ENCODE data around the gene TFCP2. TPM values are rescaled to one million over a fixed set of nuclear protein-coding genes. Genes with fewer than 3 reads are reported as not detected.

TFCP2 gene
- total RNA-seq, 2 donors from 2014 or later = 44.1 to 47.2 TPM

- H3K9ac ChIP-seq (ENCODE audit: extremely low read depth, low read length, poor library complexity, severe bottlenecking) = no peak overlapping the region
- no peak for DNase-seq
- Mint-ChIP-seq H3K27me3 (ENCODE audit: insufficient read depth) (no peaks in the 10 kb centered on the region), H3K9me3 (no peaks in the 10 kb centered on the region), H3K36me3 (ENCODE audit: low read depth) (peaks cover 74% of the 10 kb centered on the region), H3K4me3 (no peak overlapping the region), H3K4me1 (no peaks in the 10 kb centered on the region), H3K27ac (no peak overlapping the region)
- H3K36me3 ChIP-seq (ENCODE audit: control insufficient read depth, insufficient read depth, low read length) = peaks cover 69% of the 10 kb centered on the region
- no peaks in the 10 kb centered on the region for H3K4me1 ChIP-seq (ENCODE audit: control insufficient read depth, insufficient read depth, low read length)
- no peaks in the 10 kb centered on the region for H3K27me3 ChIP-seq (ENCODE audit: control insufficient read depth, insufficient read depth, low read length, poor library complexity, severe bottlenecking)
- no peak overlapping the region for H3K27ac ChIP-seq (ENCODE audit: low read depth, low read length)
- 90 to 94% methylated on average over 1 to 2 of the region's 2 CpGs for WGBS, 2 experiments (ENCODE audit: insufficient coverage in 1 of 2, insufficient read length in 1 of 2)
- TF ChIP-seq, protein P1, sequence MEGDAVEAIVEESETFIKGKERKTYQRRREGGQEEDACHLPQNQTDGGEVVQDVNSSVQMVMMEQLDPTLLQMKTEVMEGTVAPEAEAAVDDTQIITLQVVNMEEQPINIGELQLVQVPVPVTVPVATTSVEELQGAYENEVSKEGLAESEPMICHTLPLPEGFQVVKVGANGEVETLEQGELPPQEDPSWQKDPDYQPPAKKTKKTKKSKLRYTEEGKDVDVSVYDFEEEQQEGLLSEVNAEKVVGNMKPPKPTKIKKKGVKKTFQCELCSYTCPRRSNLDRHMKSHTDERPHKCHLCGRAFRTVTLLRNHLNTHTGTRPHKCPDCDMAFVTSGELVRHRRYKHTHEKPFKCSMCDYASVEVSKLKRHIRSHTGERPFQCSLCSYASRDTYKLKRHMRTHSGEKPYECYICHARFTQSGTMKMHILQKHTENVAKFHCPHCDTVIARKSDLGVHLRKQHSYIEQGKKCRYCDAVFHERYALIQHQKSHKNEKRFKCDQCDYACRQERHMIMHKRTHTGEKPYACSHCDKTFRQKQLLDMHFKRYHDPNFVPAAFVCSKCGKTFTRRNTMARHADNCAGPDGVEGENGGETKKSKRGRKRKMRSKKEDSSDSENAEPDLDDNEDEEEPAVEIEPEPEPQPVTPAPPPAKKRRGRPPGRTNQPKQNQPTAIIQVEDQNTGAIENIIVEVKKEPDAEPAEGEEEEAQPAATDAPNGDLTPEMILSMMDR (conservative IDR thresholded peaks at IDR 0.05) = no peak
- no peaks in the 10 kb centered on the region for H3K9me3 ChIP-seq (ENCODE audit: control insufficient read depth, low read length)
- H3K4me3 ChIP-seq (ENCODE audit: low read length) = no peak overlapping the region
Observed at GRCh38 chr12:51071663-51072062, 101.3 kb downstream of the TFCP2 start.

- Histone ChIP-seq H3K9ac (ENCODE audit: extremely low read depth, low read length, poor library complexity, severe bottlenecking) (no peak overlapping the region), H3K9me3 (ENCODE audit: control insufficient read depth, low read length) (no peaks in the 10 kb centered on the region), H3K27ac (ENCODE audit: low read depth, low read length) (no peak overlapping the region), H3K4me1 (ENCODE audit: control insufficient read depth, insufficient read depth, low read length) (no peaks in the 10 kb centered on the region), H3K36me3 (ENCODE audit: control insufficient read depth, insufficient read depth, low read length) (peaks cover 83% of the 10 kb centered on the region), H3K4me3 (ENCODE audit: low read length) (no peak overlapping the region), H3K27me3 (ENCODE audit: control insufficient read depth, insufficient read depth, low read length, poor library complexity, severe bottlenecking) (no peaks in the 10 kb centered on the region)
- peaks cover 82% of the 10 kb centered on the region for H3K36me3 Mint-ChIP-seq (ENCODE audit: low read depth)
- no peaks in the 10 kb centered on the region for H3K27me3 Mint-ChIP-seq (ENCODE audit: insufficient read depth)
- H3K4me1 Mint-ChIP-seq = no peaks in the 10 kb centered on the region
- no peaks in the 10 kb centered on the region for H3K9me3 Mint-ChIP-seq
- 91 to 100% methylated on average over 1 to 3 of the region's 3 CpGs for WGBS, 2 experiments (ENCODE audit: insufficient coverage in 1 of 2, insufficient read length in 1 of 2)
- peak overlapping the region; percentile 39 for H3K27ac Mint-ChIP-seq
- TF ChIP-seq, protein P1 (conservative IDR thresholded peaks at IDR 0.05) = no peak
- DNase-seq = no peak
- H3K4me3 Mint-ChIP-seq = no peak overlapping the region
Observed at GRCh38 chr12:51070004-51070403, 102.9 kb downstream of the TFCP2 start.

DNA sequence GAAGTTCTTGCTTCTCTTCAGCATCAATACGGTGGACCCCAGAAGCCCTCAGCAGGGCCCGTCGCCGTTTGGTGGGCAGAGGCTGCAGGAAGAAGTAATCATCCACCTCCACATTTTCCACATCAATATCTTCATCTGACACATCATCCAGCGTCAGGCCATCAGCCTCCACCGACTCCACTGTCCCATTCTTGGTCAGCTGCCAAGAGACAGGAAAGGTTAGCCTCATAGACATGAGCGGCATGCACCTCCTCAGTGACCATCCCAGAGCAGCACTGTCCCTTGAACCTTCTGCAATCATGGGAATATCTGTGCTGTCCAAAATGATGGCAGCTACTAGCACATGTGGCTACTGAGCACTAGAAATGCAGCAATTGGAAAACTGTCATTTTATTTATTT lies 105.2 kb downstream of the TFCP2 start:
- DNase-seq = no peak
- TF ChIP-seq, protein P1 (conservative IDR thresholded peaks at IDR 0.05) = no peak
- Histone ChIP-seq H3K4me1 (ENCODE audit: control insufficient read depth, insufficient read depth, low read length) (no peaks in the 10 kb centered on the region), H3K36me3 (ENCODE audit: control insufficient read depth, insufficient read depth, low read length) (peaks cover 88% of the 10 kb centered on the region), H3K9ac (ENCODE audit: extremely low read depth, low read length, poor library complexity, severe bottlenecking) (no peak overlapping the region), H3K9me3 (ENCODE audit: control insufficient read depth, low read length) (no peaks in the 10 kb centered on the region), H3K27ac (ENCODE audit: low read depth, low read length) (no peak overlapping the region), H3K4me3 (ENCODE audit: low read length) (no peak overlapping the region), H3K27me3 (ENCODE audit: control insufficient read depth, insufficient read depth, low read length, poor library complexity, severe bottlenecking) (no peaks in the 10 kb centered on the region)
- H3K27me3 Mint-ChIP-seq (ENCODE audit: insufficient read depth) = no peaks in the 10 kb centered on the region
- H3K4me3 Mint-ChIP-seq = no peak overlapping the region
- H3K36me3 Mint-ChIP-seq (ENCODE audit: low read depth) = peaks cover 88% of the 10 kb centered on the region
- H3K9me3 Mint-ChIP-seq = no peaks in the 10 kb centered on the region
- 98 to 100% methylated on average over 2 to 7 of the region's 7 CpGs for WGBS, 2 experiments (ENCODE audit: insufficient coverage in 1 of 2, insufficient read length in 1 of 2)
- H3K4me1 Mint-ChIP-seq = no peaks in the 10 kb centered on the region
- H3K27ac Mint-ChIP-seq = no peak overlapping the region

Measured in endodermal cell (in vitro differentiated cells).